Stimulated activated CD4-positive, alpha-beta T cell treated with anti-CD3 and anti-CD28 coated beads, TNF-alpha, amount 100 ng/mL, for 4 hours (primary cell): ENCODE data around the gene TTBK2.

Source experiments
- DNase-seq, 3 experiments: peaks; one replicate each; pipeline ENCODE4 v3.0.0-alpha.2; 2020; ENCODE audit warnings: low read depth in 3 of 3

TTBK2 gene

DNA sequence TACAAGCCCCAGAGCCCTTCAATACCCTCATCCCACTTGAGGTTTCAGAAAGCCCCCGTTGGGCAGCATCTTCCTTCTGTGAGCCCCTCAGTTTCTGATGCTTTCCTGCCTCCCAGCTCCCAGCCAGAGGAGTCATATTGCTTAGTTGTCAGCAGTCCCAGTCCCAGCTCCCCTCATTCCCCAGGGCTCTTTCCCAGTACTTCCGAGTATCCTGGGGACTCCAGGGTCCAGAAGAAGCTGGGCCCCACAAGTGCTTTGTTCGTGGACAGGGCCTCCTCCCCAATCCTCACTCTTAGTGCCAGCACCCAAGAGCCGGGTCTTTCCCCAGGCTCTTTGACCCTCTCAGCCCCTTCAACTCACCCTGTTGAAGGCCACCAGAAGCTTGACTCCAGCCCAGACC lies 227.6 kb downstream of the TTBK2 start:
- DNase-seq: no peak

DNA sequence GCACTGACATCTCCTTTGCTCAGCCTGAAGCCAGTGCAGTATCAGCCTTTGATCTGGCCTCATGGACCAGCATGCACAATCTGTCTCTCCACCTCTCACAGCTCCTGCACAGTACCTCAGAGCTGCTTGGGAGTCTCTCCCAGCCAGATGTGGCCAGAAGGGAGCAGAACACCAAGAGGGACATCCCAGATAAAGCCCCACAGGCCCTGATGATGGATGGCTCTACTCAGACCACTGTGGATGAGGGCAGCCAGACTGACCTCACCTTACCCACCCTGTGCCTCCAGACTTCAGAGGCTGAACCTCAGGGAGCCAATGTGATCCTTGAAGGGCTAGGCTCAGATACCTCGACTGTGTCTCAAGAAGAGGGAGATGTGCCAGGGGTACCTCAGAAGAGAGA lies 228.0 kb downstream of the TTBK2 start:
- no peak for DNase-seq

- DNase-seq: no peak
Measured at GRCh38 chr15:42691770-42692169, 228.8 kb downstream of the TTBK2 start.

GRCh38 chr15:42691308-42691707 lies 229.3 kb downstream of the TTBK2 start:
- no peak for DNase-seq
